NK-92 (cell line): ENCODE data around the gene MIB2.
"Not testable (repeated sequence)": the region's sequence is repeated elsewhere in the genome, so short reads cannot be mapped to it uniquely, and the experiment has no call there.

ENCODE experiments used
- DNase-seq: peaks from one replicate; lab custom pipeline; 2025; ENCODE audit not compliant: unreplicated experiment; lab: John Stamatoyannopoulos, UW

MIB2 gene

GRCh38 chr1:1626207-1627141 is 11.2 kb downstream of the MIB2 start:
- no peak for DNase-seq

GRCh38 chr1:1627261-1627828 is 12.0 kb downstream of the MIB2 start:
- no peak for DNase-seq

- no peak for DNase-seq
These were observed 12.8 kb downstream of the MIB2 start for GRCh38 chr1:1627829-1628753.

GRCh38 chr1:1628754-1629429 is 13.6 kb downstream of the MIB2 start:
- no peak for DNase-seq

GRCh38 chr1:1629430-1630190 is 14.3 kb downstream of the MIB2 start:
- DNase-seq = peak; percentile 70

GRCh38 chr1:1630191-1630964 is 15.1 kb downstream of the MIB2 start:
- DNase-seq = peak; percentile 70

GRCh38 chr1:1630965-1631781 is 15.9 kb downstream of the MIB2 start:
- DNase-seq = no peak

- no peak for DNase-seq
These were observed 16.6 kb downstream of the MIB2 start, which contains the start of gene MMP23B for GRCh38 chr1:1631782-1632420. MMP23B (plus strand) TSS chr1:1632173; CDS start chr1:1632219, 46 bp downstream.

GRCh38 chr1:1633409-1633808 is 18.1 kb downstream of the MIB2 start:
- DNase-seq = not testable (repeated sequence)

- not testable (repeated sequence) for DNase-seq
These were observed 19.3 kb downstream of the MIB2 start for GRCh38 chr1:1634613-1635012.

- DNase-seq = not testable (repeated sequence)
These were observed 21.6 kb downstream of the MIB2 start for GRCh38 chr1:1636621-1637478.

- DNase-seq = not testable (repeated sequence)
These were observed 22.2 kb downstream of the MIB2 start for GRCh38 chr1:1637479-1637875.

- not testable (repeated sequence) for DNase-seq
These were observed 23.2 kb downstream of the MIB2 start for GRCh38 chr1:1638528-1638927.

- not testable (repeated sequence) for DNase-seq
These were observed 24.1 kb downstream of the MIB2 start for GRCh38 chr1:1639368-1639767.

GRCh38 chr1:1640081-1640480 is 24.8 kb downstream of the MIB2 start:
- DNase-seq = not testable (repeated sequence)

GRCh38 chr1:1640711-1641461 is 25.6 kb downstream of the MIB2 start:
- DNase-seq = not testable (repeated sequence)
